ENCODE data around the gene IKZF3.
"Not testable (repeated sequence)": the region's sequence is repeated elsewhere in the genome, so short reads cannot be mapped to it uniquely, and the experiment has no call there.

The IKZF3 gene

GRCh38 chr17:39777534-39778365 lies 86.4 kb downstream of the IKZF3 start:
- no peak for DNase-seq

- DNase-seq, result no peak
These were observed 87.9 kb downstream of the IKZF3 start for GRCh38 chr17:39776252-39776651.

GRCh38 chr17:39775031-39775430 lies 89.1 kb downstream of the IKZF3 start:
- DNase-seq, result no peak

GRCh38 chr17:39774047-39774446 lies 90.1 kb downstream of the IKZF3 start:
- DNase-seq, result no peak

- no peak for DNase-seq
These were observed 90.9 kb downstream of the IKZF3 start for GRCh38 chr17:39772987-39773934.

- no peak for DNase-seq
These were observed 91.7 kb downstream of the IKZF3 start for GRCh38 chr17:39772415-39772814.

GRCh38 chr17:39769974-39770587 lies 94.0 kb downstream of the IKZF3 start:
- no peak for DNase-seq

- no peak for DNase-seq
These were observed 97.0 kb downstream of the IKZF3 start for GRCh38 chr17:39767147-39767546.

GRCh38 chr17:39765766-39766165 lies 98.3 kb downstream of the IKZF3 start:
- no peak for DNase-seq

- DNase-seq, result no peak
These were observed 98.9 kb downstream of the IKZF3 start for GRCh38 chr17:39765175-39765574.

GRCh38 chr17:39764171-39764570 lies 99.9 kb downstream of the IKZF3 start:
- not testable (repeated sequence) for DNase-seq

- no peak for DNase-seq
These were observed 100.9 kb downstream of the IKZF3 start for GRCh38 chr17:39763051-39763820.

- DNase-seq, result no peak
These were observed 102.1 kb downstream of the IKZF3 start for GRCh38 chr17:39761861-39762496.

- no peak for DNase-seq
These were observed 104.9 kb downstream of the IKZF3 start for GRCh38 chr17:39759204-39759603.

- no peak for DNase-seq
These were observed 105.9 kb downstream of the IKZF3 start for GRCh38 chr17:39757931-39758873.

- DNase-seq, result no peak
These were observed 106.9 kb downstream of the IKZF3 start for GRCh38 chr17:39757176-39757662.

- DNase-seq, result no peak
These were observed 107.6 kb downstream of the IKZF3 start for GRCh38 chr17:39756380-39757079.

- no peak for DNase-seq
These were observed 108.3 kb downstream of the IKZF3 start for GRCh38 chr17:39755554-39756379.

- DNase-seq, result no peak
These were observed 109.1 kb downstream of the IKZF3 start for GRCh38 chr17:39754958-39755553.

All from NCI-H1092 treated with DMSO at 0.1 percent for 48 hours (cell line).